ENCODE results near the gene PHYKPL. TPM values are rescaled to one million over a fixed set of nuclear protein-coding genes. Genes with fewer than 3 reads are reported as not detected.

Gene PHYKPL
- total RNA-seq, 1 donor from 2014 or later, result 20.5 TPM

DNA sequence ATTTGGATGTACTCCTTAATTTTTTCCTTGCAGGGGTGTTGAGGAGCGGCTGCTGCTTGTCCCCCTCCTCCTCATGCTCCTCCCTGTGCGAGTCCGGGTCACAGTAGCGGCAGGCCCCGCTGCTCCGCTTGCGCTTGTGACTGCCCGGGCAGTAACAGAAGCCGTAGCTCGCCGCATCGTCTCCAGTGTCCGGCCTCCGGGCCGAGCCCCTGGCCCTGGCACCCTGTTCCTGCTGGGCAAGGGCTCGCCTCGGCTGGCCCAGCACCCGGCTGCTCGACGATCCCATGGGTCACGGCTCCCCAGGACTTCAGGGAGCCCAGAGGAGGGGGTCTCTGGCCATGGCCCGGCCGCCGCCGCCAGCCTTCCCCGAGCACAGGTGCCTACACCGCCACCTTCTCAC, 45.6 kb downstream of the PHYKPL start, which contains the start of gene GMCL2:
GMCL2 (minus strand) TSS at position 358 of the 400 bp plus-strand sequence; CDS start at position 286, 72 bp downstream.
- peaks cover 2% of the 10 kb centered on the region for H3K4me1 Mint-ChIP-seq
- H2AFZ ChIP-seq (replicated peaks), result no peak within 1 kb of the TSS
- no peak for DNase-seq (ENCODE audit: low spot score)
- no peak within 1 kb of the TSS for H3K4me3 Mint-ChIP-seq
- H3K79me2 ChIP-seq (ENCODE audit: low read depth), result no peaks in the 10 kb centered on the region
- no peak within 1 kb of the TSS for H3K4me2 ChIP-seq
- H3K36me3 Mint-ChIP-seq, result no peaks in the 10 kb centered on the region
- no peaks in the 10 kb centered on the region for H3K9me3 ChIP-seq (ENCODE audit: low read depth)
- no peaks in the 10 kb centered on the region for H3F3A ChIP-seq (ENCODE audit: low read depth)
- H3K4me1 ChIP-seq, result no peaks in the 10 kb centered on the region
- no peaks in the 10 kb centered on the region for H4K20me1 ChIP-seq (ENCODE audit: low read depth)
- no peaks in the 10 kb centered on the region for H3K36me3 ChIP-seq
- TF ChIP-seq EZH2 (IDR thresholded peaks at IDR 0.05), result no peak
- TF ChIP-seq, protein P1, sequence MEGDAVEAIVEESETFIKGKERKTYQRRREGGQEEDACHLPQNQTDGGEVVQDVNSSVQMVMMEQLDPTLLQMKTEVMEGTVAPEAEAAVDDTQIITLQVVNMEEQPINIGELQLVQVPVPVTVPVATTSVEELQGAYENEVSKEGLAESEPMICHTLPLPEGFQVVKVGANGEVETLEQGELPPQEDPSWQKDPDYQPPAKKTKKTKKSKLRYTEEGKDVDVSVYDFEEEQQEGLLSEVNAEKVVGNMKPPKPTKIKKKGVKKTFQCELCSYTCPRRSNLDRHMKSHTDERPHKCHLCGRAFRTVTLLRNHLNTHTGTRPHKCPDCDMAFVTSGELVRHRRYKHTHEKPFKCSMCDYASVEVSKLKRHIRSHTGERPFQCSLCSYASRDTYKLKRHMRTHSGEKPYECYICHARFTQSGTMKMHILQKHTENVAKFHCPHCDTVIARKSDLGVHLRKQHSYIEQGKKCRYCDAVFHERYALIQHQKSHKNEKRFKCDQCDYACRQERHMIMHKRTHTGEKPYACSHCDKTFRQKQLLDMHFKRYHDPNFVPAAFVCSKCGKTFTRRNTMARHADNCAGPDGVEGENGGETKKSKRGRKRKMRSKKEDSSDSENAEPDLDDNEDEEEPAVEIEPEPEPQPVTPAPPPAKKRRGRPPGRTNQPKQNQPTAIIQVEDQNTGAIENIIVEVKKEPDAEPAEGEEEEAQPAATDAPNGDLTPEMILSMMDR (IDR thresholded peaks at IDR 0.05), result no peak
- no peak for TF ChIP-seq EZH2phosphoT487 (IDR thresholded peaks at IDR 0.05)
- no peaks in the 10 kb centered on the region for H3K9me3 Mint-ChIP-seq
- no peaks in the 10 kb centered on the region for H3K27me3 ChIP-seq
- no peak within 1 kb of the TSS for H3K9ac ChIP-seq
- H3K27me3 Mint-ChIP-seq (ENCODE audit: insufficient read depth, low read depth), result peaks cover 6% of the 10 kb centered on the region
- H3K27ac ChIP-seq, result no peak within 1 kb of the TSS
- no peak within 1 kb of the TSS for H3K4me3 ChIP-seq
- H3K27ac Mint-ChIP-seq, result no peak within 1 kb of the TSS

- Mint-ChIP-seq H3K4me3 (no peak overlapping the region), H3K27ac (no peak overlapping the region), H3K4me1 (peaks cover 2% of the 10 kb centered on the region), H3K36me3 (no peaks in the 10 kb centered on the region), H3K9me3 (no peaks in the 10 kb centered on the region), H3K27me3 (ENCODE audit: insufficient read depth, low read depth) (peaks cover 7% of the 10 kb centered on the region)
- Histone ChIP-seq H3K4me3 (no peak overlapping the region), H3K4me1 (no peaks in the 10 kb centered on the region), H2AFZ (replicated peaks) (no peak overlapping the region), H3K36me3 (no peaks in the 10 kb centered on the region), H3K27ac (no peak overlapping the region), H3K4me2 (no peak overlapping the region), H4K20me1 (ENCODE audit: low read depth) (no peaks in the 10 kb centered on the region), H3K9me3 (ENCODE audit: low read depth) (no peaks in the 10 kb centered on the region), H3K27me3 (no peaks in the 10 kb centered on the region), H3K79me2 (ENCODE audit: low read depth) (no peaks in the 10 kb centered on the region), H3K9ac (no peak overlapping the region), H3F3A (ENCODE audit: low read depth) (no peaks in the 10 kb centered on the region)
- no peak for TF ChIP-seq EZH2phosphoT487 (IDR thresholded peaks at IDR 0.05)
- TF ChIP-seq, protein P1 (IDR thresholded peaks at IDR 0.05), result no peak
- TF ChIP-seq EZH2 (IDR thresholded peaks at IDR 0.05), result no peak
- DNase-seq (ENCODE audit: low spot score), result no peak
Observed at GRCh38 chr5:178186427-178186826, 46.2 kb downstream of the PHYKPL start.

- Histone ChIP-seq H3K36me3 (no peaks in the 10 kb centered on the region), H3F3A (ENCODE audit: low read depth) (peaks cover 13% of the 10 kb centered on the region), H2AFZ (replicated peaks) (no peak overlapping the region), H3K9me3 (ENCODE audit: low read depth) (no peaks in the 10 kb centered on the region), H3K9ac (no peak overlapping the region), H3K79me2 (ENCODE audit: low read depth) (no peaks in the 10 kb centered on the region), H3K4me2 (no peak overlapping the region), H3K4me1 (peaks cover 11% of the 10 kb centered on the region), H3K27me3 (no peaks in the 10 kb centered on the region), H3K4me3 (no peak overlapping the region), H4K20me1 (ENCODE audit: low read depth) (no peaks in the 10 kb centered on the region), H3K27ac (no peak overlapping the region)
- Mint-ChIP-seq H3K4me1 (peaks cover 4% of the 10 kb centered on the region), H3K4me3 (no peak overlapping the region), H3K27me3 (ENCODE audit: insufficient read depth, low read depth) (peaks cover 14% of the 10 kb centered on the region), H3K27ac (no peak overlapping the region), H3K9me3 (peaks cover 6% of the 10 kb centered on the region), H3K36me3 (no peaks in the 10 kb centered on the region)
- DNase-seq (ENCODE audit: low spot score), result no peak
- TF ChIP-seq EZH2phosphoT487 (IDR thresholded peaks at IDR 0.05) (no peak), EZH2 (IDR thresholded peaks at IDR 0.05) (no peak)
- TF ChIP-seq, protein P1 (IDR thresholded peaks at IDR 0.05), result no peak
Observed at GRCh38 chr5:178182158-178182876, 50.3 kb downstream of the PHYKPL start.
